HUDEP-2 (cell line): ENCODE data around the gene IFNGR2.
"Not testable (repeated sequence)": the region's sequence is repeated elsewhere in the genome, so short reads cannot be mapped to it uniquely, and the experiment has no call there.

ENCODE experiments used
- DNase-seq, 76 experiments: peaks; one replicate each; lab custom pipeline; 2025; ENCODE audit not compliant: unreplicated experiment in 76 of 76; lab: John Stamatoyannopoulos, UW

IFNGR2 gene

DNA sequence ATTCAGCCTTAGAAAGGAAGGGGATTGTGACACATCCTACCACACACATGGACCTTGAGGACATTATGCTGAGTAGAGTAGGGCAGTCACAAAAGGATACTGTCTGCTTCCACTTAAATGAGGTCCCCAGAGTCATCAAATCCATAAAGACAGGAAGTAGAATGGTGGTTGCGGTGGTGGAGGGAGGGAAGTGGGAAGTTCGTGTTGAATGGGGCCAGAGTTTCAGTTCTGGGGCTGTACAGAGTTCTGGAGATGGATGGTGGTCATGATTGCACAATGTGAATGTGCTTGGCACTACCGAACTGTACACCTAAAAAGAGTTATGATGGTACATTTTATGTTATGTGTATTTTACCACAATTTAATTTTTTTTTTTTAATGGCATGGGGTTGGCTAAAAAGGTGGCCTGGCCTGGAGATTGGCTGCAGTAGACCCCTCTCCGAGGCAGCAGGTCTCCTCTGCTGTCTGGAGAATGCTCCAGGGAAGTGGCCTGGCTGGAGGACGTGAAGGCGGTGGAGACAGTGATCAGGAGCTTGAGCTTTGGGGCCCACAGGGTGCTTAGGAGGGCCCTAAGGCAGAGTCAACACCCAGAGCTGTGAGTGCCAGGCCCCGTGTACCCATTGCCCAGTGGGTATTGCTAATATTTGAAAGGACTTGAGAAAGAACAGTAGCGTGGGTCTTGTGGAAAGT lies 30.4 kb downstream of the IFNGR2 start:
- no peak for DNase-seq

- DNase-seq = peak in 10 of 76 experiments; percentile 11 to 48 (median 20)
Observed at GRCh38 chr21:33434770-33435360, 31.7 kb downstream of the IFNGR2 start.

- no peak for DNase-seq
Observed at GRCh38 chr21:33437140-33437539, 33.9 kb downstream of the IFNGR2 start.

DNA sequence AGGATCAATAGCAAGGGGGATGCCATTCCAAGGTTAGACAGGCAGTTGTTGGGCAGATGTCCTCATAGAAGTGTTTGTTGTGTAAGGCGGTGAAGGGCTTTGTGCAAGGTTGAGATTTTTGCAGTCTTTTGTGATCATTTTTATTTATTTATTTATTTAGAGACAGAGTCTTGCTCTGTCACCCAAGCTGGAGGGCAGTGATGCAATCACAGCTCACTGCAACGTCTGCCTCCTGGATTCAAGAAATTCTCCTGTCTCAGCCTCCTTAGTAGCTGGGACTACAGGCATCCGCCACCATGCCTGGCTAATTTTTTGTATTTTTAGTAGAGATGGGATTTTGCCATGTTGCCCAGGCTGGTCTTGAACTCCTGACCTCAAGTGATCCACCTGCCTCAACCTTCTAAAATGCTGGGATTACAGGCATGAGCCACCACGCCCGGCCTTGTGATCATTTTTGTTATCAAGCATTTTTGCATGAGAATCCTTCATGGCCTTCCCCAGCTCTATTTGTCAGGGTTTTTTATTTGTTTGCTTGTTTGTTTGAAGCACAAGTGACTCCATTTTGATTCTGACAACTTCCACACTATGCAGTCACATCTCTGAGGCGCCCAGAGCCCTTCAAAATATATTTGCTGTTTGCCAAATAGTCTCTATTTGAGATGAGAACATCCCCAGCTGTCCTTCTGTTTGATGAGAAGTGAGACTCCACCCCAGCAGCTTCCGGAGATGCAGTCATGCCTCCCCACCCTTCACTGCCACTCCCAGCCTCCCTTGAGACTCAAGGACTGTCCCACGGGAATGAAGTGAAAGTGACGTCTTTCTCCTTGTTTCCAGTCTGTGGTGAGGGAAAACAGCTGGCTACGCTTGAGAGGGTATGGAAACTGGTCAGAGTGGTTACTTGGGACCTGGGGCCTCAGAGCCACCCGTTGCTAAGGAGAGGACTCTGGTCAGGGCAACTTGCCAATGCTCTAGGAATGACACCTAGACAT lies 38.6 kb downstream of the IFNGR2 start:
- peak in 28 of 76 experiments; percentile 9 to 43 (median 29) for DNase-seq

DNA sequence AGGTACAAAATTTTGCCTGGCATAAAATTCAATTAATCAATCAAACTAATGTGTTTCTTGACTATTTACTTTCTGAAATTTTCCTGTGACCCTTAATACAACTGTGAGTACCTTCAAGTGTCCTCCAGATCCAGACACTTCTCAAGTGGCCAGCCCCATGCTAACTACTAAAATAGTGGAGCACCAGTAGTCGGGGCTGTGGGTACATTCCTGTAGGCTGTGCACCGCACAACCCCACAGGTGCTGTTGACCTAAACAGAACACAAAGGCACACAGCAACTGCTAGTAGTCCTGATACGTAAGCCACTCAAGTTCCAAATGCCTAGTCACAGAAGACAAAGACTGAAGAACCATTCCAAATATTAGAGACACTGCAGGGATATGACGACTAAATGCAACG lies 40.0 kb downstream of the IFNGR2 start:
- no peak for DNase-seq

DNA sequence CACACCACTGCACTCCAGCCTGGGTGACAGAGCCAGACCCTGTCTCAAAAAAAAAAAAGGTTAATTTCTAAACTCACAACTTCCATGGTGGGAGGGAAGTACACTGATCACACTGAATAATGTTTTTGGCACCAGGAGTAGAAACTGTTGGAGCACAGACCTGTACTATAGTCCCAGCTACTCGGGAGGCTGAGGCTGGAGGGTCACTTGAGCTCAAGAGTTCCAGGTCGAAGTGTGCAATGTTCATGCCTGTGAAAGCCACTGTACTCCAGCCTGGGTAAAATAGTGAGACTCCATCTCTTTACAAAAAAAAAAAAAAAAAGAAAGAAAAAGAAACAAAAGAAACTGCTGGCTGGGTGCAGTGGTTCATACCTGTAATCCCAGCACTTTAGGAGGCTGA lies 41.3 kb downstream of the IFNGR2 start:
- no peak for DNase-seq

GRCh38 chr21:33446620-33447019 lies 43.4 kb downstream of the IFNGR2 start:
- not testable (repeated sequence) for DNase-seq

- DNase-seq = peak in 2 of 76 experiments; percentile 9 to 16
Observed at GRCh38 chr21:33449616-33450015, 46.4 kb downstream of the IFNGR2 start.

GRCh38 chr21:33451634-33452071 lies 48.4 kb downstream of the IFNGR2 start:
- no peak for DNase-seq

GRCh38 chr21:33452362-33452761 lies 49.1 kb downstream of the IFNGR2 start:
- no peak for DNase-seq

- no peak for DNase-seq
Observed at GRCh38 chr21:33455686-33456446, 52.7 kb downstream of the IFNGR2 start.

DNA sequence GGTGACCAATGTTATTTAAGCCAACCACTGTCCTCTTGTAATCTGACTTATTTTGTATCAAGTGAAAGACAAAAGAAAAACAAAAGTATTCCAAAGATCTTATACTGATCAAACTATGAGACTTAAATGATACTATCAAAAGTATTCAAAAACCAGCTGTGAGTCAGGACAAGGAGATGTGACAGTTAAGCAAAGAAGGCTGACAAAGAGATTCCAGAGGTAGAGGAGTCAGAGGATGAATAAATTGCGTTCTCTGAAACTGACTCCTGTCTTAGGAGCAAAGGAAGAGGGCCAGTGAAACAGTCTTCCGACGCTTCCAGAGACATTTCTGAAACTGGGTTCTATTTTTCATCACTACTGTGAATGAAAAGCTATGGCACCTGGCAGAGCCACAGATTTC lies 55.6 kb downstream of the IFNGR2 start:
- no peak for DNase-seq

GRCh38 chr21:33461538-33462250 lies 58.5 kb downstream of the IFNGR2 start:
- DNase-seq = no peak

DNA sequence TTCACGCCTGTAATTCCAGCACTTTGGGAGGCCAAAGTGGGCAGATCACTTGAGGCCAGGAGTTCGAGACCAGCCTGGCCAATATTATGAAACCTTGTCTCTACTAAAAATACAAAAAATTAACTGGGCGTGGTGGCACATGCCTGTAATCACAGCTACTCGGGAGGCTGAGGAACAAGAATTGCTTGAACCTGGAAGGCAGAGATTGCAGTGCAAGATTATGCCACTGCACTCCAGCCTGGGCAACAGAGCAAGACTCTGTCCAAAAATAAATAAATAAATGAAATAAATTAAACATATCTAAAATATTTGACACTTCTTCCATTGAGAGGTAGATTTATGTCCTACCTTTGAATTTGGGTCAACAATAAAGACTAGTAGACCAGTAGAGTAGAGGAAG lies 66.0 kb downstream of the IFNGR2 start:
- not testable (repeated sequence) for DNase-seq

DNA sequence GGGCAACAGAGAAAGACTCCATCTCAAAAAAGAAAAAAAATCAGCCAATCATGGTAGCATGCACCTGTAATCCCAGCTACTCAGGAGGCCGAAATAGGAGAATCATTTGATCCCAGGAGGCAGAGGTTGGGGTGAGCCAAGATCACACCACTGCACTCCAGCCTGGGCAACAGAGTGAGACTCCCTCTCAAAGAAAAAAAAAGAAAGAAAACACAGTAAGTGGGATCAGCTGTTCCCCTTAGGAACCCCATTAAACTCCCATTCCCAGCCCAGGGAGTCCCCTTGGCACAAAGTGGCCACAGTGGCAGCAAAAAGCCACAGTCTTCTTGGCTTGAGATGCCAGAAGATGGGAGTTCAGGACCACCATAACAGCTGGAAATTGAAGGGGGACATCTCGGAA lies 67.5 kb downstream of the IFNGR2 start:
- DNase-seq = no peak

DNA sequence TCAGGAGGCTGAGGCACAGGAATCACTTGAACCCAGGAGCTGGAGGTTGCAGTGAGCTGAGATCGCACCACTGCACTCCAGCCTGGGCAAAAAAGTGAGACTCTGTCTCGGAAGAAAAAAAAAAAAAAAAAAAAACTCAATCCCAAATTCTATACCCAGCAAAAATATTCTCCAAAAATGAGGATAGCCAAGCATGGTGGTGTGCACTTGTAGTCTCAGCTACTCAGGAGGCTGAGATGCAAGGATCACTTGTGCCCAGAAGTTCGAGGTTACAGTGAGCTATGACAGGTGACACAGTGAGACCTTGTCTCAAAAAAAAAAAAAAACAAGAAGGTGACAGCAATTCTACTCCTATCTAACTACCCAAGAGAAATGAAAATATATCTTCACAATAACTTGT lies 70.1 kb downstream of the IFNGR2 start:
- DNase-seq = no peak

- no peak for DNase-seq
Observed at GRCh38 chr21:33477066-33477465, 73.9 kb downstream of the IFNGR2 start.

DNA sequence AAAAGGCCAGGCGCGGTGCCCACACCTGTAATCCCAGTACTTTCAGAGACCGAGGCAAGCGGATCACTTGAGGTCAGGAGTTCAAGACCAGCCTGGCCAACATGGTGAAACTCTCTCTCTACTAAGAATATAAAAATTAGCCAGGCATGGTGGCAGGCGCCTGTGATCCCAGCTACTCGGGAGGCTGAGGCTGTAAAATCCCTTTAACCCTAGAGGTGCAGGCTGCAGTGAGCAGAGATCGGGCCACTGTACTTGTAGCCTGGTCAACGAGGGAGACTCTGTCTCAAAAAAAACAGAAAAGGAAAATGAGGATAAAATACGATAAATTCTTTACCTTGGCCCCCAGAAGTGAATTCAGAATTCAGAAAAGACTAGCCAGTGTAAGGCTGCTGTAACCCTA lies 75.0 kb downstream of the IFNGR2 start:
- no peak for DNase-seq

DNA sequence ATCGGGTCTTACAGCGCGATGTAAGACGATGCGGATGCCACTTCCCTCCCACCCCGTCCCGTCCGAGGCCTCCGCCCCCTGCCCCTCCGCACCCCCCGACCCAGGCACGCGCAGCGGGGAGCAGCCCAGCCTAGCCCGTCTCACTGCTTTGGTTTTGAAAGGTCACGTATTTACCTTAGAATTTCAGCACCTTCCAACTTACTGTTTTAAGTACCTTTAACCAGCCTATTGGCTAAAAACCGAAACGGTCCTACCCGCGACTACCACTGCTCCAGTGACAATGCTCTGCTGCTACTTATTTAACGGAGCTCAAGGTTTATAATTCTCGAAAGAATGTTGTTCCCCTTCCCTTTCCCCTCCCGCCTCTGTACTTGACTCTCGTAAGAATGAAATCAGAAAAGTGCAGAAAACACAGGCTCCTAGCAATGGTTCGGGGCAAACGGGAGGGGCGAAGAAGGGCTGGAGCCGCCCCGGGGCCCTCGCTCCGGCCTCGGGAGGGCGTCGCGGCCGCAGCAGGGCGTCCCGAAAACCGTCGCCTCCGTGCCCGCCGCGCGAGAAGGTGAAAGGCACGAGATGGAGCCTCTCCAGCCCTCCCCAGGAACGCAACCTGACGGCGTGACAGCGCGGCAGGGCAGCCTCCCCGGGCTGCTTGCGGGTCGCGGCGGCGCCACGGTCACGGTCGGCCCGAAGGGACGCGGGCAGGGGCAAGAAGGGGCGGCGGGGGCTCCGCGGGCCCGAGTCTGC lies 75.9 kb downstream of the IFNGR2 start:
- peak in 41 of 76 experiments; percentile 9 to 77 (median 49) for DNase-seq
